ENCODE measurements around the gene PRPF8. TPM values are rescaled to one million over a fixed set of nuclear protein-coding genes. Genes with fewer than 3 reads are reported as not detected.
A peak's percentile ranks its signal among the peaks of the same experiment; 100 is the strongest.

Gene PRPF8
- 100 to 1,000 TPM; 111 to 195 (median 161) TPM for total RNA-seq

DNA sequence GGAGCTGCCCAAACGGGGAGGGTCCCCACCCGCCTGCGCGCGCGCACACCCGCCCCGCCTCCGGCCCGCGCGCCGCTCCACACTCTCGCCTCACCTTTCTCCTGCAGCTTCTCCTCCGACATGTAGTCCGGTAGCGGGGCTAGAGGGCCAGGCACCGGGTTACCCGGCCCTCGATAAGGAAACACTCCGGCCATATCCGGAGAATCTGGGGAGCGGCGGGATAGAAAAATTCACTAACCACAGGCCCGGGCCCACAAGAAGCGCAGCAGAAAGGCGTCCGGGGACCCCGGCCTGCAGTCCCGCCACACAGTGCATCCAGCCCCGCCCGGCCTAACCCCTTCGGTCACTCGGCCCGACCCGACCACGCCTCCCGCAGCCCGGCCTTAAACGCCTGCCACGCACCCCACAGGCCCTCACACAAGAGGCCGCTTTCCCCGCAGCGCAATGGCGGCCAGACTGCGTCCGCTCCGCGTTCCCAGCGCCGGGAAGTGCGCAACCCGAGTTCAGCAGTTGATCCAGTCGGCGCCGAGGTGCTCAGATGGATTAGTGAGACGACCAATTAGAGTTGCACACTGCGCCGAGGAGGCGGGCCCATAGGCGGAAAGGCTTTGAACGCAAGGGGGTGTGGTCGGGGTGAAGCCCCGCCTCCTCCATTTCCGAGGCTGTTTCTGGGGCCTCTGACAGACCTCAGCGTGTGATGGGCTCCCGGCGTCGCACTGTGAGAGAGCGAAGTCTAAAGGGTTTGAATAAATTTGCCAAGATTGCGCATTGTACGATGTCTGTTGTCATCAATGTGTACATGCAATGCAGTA lies at the start of gene PRPF8:
Gene PRPF8 (minus strand): TSS at position 490 of the 812 bp plus-strand sequence. CDS start 296 bp downstream, at position 194.
- H3K27ac ChIP-seq = peak within 1 kb of the TSS; percentile 66 to 95 (median 94)
- WGBS, 2 donors (ENCODE audit: low coverage in 1 of 2) = 0 to 1% methylated on average over 1 to 28 of the region's 72 CpGs
- peak; percentile 90 to 95 for TF ChIP-seq POLR2A (IDR thresholded peaks at IDR 0.05)
- no peak for TF ChIP-seq EP300 (IDR thresholded peaks at IDR 0.05)
- TF ChIP-seq POLR2AphosphoS5 (IDR thresholded peaks at IDR 0.05) = peak; percentile 99
- TF ChIP-seq, protein P1, sequence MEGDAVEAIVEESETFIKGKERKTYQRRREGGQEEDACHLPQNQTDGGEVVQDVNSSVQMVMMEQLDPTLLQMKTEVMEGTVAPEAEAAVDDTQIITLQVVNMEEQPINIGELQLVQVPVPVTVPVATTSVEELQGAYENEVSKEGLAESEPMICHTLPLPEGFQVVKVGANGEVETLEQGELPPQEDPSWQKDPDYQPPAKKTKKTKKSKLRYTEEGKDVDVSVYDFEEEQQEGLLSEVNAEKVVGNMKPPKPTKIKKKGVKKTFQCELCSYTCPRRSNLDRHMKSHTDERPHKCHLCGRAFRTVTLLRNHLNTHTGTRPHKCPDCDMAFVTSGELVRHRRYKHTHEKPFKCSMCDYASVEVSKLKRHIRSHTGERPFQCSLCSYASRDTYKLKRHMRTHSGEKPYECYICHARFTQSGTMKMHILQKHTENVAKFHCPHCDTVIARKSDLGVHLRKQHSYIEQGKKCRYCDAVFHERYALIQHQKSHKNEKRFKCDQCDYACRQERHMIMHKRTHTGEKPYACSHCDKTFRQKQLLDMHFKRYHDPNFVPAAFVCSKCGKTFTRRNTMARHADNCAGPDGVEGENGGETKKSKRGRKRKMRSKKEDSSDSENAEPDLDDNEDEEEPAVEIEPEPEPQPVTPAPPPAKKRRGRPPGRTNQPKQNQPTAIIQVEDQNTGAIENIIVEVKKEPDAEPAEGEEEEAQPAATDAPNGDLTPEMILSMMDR (IDR thresholded peaks at IDR 0.05) = peak in 2 of 4 experiments; percentile 6 to 23
- H3K36me3 ChIP-seq = peaks cover 0 to 40% of the 10 kb centered on the region in 2 donors
- H3K4me3 ChIP-seq = peak within 1 kb of the TSS; percentile 60 to 73
- peak; percentile 100 for ATAC-seq
- H3K4me1 ChIP-seq = peaks cover 0 to 43% (median 18%) of the 10 kb centered on the region in 3 donors
- H3K9me3 ChIP-seq = no peaks in the 10 kb centered on the region
- H3K27me3 ChIP-seq = no peaks in the 10 kb centered on the region

DNA sequence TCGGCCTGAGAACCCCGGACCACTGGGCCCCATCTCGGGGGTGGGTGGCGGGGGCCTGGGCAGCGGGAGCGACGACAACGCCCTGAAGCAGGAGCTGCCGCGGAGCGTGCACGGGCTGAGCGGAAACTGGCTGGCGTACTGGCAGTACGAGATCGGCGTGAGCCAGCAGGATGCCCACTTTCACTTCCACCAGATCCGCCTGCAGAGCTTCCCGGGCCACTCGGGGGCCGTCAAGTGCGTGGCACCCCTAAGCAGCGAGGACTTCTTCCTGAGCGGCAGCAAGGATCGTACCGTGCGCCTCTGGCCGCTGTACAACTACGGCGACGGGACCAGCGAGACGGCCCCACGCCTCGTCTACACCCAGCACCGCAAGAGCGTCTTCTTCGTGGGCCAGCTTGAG lies 49.1 kb upstream of the PRPF8 start:
- no peak for ATAC-seq
- Histone ChIP-seq H3K36me3 (peaks cover 0 to 95% of the 10 kb centered on the region in 2 donors), H3K9me3 (no peaks in the 10 kb centered on the region), H3K4me3 (no peak overlapping the region), H3K27ac (no peak overlapping the region), H3K27me3 (no peaks in the 10 kb centered on the region), H3K4me1 (peaks cover 0 to 51% (median 11%) of the 10 kb centered on the region in 3 donors)
- whole genome bisulfite sequencing, 2 donors (ENCODE audit: low coverage in 1 of 2) = 100% methylated on average over 1 of the region's 38 CpGs; no CpG with 5 or more reads in 1 of the 2 donors
- TF ChIP-seq, protein P1 (IDR thresholded peaks at IDR 0.05) = no peak
- TF ChIP-seq POLR2A (IDR thresholded peaks at IDR 0.05) (no peak), POLR2AphosphoS5 (IDR thresholded peaks at IDR 0.05) (no peak), EP300 (IDR thresholded peaks at IDR 0.05) (no peak)

DNA sequence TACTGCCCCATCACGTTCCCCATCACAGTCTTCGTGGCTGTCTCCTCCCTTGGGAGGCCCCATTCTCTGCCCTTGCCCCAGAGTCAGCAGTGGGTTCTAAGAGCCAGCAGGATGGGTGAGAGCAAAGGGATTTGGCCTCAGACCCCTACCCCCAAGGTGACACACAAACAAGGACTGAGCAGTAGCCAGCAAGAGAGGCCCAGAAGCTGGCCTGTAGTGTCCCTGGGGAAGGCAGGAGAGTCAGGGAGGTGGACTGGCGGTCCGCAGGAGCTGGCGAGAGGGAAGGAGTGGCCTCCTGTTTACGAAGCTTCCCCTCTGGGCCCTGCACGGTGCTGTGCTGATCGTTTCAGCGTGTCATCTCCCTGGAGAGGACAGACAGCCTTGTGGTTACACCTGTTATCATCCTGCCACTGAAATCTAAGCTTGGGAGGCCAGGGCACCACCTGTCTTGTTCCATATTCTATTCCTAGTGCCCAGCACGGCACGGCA lies 48.2 kb upstream of the PRPF8 start:
- H3K36me3 ChIP-seq = peaks cover 0 to 96% of the 10 kb centered on the region in 2 donors
- peaks cover 0 to 60% (median 11%) of the 10 kb centered on the region in 3 donors for H3K4me1 ChIP-seq
- no peaks in the 10 kb centered on the region for H3K27me3 ChIP-seq
- H3K27ac ChIP-seq = no peak overlapping the region
- no peaks in the 10 kb centered on the region for H3K9me3 ChIP-seq
- TF ChIP-seq, protein P1 (IDR thresholded peaks at IDR 0.05) = no peak
- TF ChIP-seq POLR2AphosphoS5 (IDR thresholded peaks at IDR 0.05) = no peak
- no peak for TF ChIP-seq POLR2A (IDR thresholded peaks at IDR 0.05)
- TF ChIP-seq EP300 (IDR thresholded peaks at IDR 0.05) = no peak
- H3K4me3 ChIP-seq = no peak overlapping the region
- 74% methylated on average over 6 of the region's 11 CpGs; no CpG with 5 or more reads in 1 of the 2 donors for WGBS, 2 donors (ENCODE audit: low coverage in 1 of 2)
- ATAC-seq = no peak

DNA sequence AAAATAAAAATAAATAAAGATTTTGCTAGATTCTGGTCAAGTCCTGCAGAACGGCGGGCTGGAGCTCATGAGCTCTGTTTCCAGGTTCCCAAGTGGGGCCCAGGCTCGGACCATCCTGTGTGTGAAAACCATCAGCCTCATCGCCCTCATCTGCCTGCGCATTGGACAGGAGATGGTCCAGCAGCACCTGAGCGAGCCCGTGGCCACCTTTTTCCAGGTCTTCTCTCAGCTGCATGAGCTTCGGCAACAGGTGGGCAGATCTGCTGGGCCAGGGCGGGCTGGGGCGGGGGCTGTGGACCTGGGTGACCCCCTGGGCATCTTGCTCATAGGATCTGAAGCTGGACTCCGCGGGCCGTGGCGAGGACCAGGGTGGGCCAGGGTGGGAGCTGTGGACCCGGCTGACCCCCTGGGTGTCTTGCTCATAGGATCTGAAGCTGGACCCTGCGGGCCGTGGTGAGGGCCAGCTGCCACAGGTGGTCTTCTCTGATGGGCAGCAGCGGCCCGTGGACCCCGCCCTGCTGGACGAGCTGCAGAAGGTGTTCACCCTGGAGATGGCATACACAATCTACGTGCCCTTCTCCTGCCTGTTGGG lies 47.7 kb upstream of the PRPF8 start:
- Histone ChIP-seq H3K9me3 (no peaks in the 10 kb centered on the region), H3K36me3 (peaks cover 0 to 96% of the 10 kb centered on the region in 2 donors), H3K4me3 (no peak overlapping the region), H3K27me3 (no peaks in the 10 kb centered on the region), H3K27ac (no peak overlapping the region), H3K4me1 (peaks cover 0 to 64% (median 13%) of the 10 kb centered on the region in 3 donors)
- TF ChIP-seq POLR2A (IDR thresholded peaks at IDR 0.05) (no peak), EP300 (IDR thresholded peaks at IDR 0.05) (no peak), POLR2AphosphoS5 (IDR thresholded peaks at IDR 0.05) (no peak)
- TF ChIP-seq, protein P1 (IDR thresholded peaks at IDR 0.05) = no peak
- no peak for ATAC-seq
- 77 to 81% methylated on average over 3 to 5 of the region's 22 CpGs for WGBS, 2 donors (ENCODE audit: low coverage in 1 of 2)

Data from gastroesophageal sphincter (tissue), 4 donors.